H1 (cell line): ENCODE data around the gene GRID1. TPM values are rescaled to one million over a fixed set of nuclear protein-coding genes. Genes with fewer than 3 reads are reported as not detected.

Source experiments
- CTCF ChIA-PET: fragments of 300-600 bp; sonication (Branson Sonifier 250); formaldehyde crosslinking; loops from one replicate; lab custom pipeline; 2021; ENCODE audit not compliant: partially characterized antibody; lab: Charles Lee
- POLR2A ChIA-PET: fragments of 300-600 bp; sonication (Branson Sonifier 250); formaldehyde crosslinking; loops from one replicate; lab custom pipeline; 2021; ENCODE audit warnings: inconsistent platforms; ENCODE audit not compliant: partially characterized antibody; lab: Charles Lee
- DNase-seq, 2 experiments: peaks; one replicate each; pipeline versions ENCODE4 v3.0.0 to v3.0.0-alpha.2; 2010 to 2022; ENCODE audit warnings: low spot score in 2 of 2, low read depth in 1 of 2, mixed read lengths in 1 of 2
- FAIRE-seq: peaks from 2 replicates; lab custom pipeline; 2011; peaks lifted over from hg19 to GRCh38; lab: Jason Lieb, UNC
- H2AFZ ChIP-seq: 2 replicates; pipeline ENCODE4 v1.8.1; 2012; ENCODE audit warnings: low read length, inconsistent platforms
- H2AK5ac ChIP-seq: 2 replicates; pipeline ENCODE4 v1.6.1; 2013; ENCODE audit warnings: low read depth, low read length
- H2BK120ac ChIP-seq: replicated peaks from 2 replicates; pipeline ENCODE3; 2013; ENCODE audit warnings: low read depth, low read length, inconsistent platforms
- H2BK12ac ChIP-seq: 2 replicates; pipeline ENCODE4 v1.6.1; 2013; ENCODE audit warnings: low read depth, low read length
- H2BK15ac ChIP-seq: 2 replicates; pipeline ENCODE4 v1.6.1; 2013; ENCODE audit warnings: low read length
- H2BK20ac ChIP-seq: 2 replicates; pipeline ENCODE4 v1.6.1; 2013; ENCODE audit warnings: low read length
- H2BK5ac ChIP-seq: 2 replicates; pipeline ENCODE4 v1.6.1; 2013; ENCODE audit warnings: low read depth, low read length
- H3K14ac ChIP-seq: 2 replicates; pipeline ENCODE4 v1.6.1; 2013; ENCODE audit warnings: inconsistent platforms; ENCODE audit not compliant: insufficient read length
- H3K18ac ChIP-seq: 2 replicates; pipeline ENCODE4 v1.6.1; 2013; ENCODE audit warnings: low read length; ENCODE audit errors: extremely low read depth
- H3K23ac ChIP-seq: 2 replicates; pipeline ENCODE4 v1.6.1; 2013; ENCODE audit warnings: inconsistent platforms; ENCODE audit not compliant: insufficient read length
- H3K23me2 ChIP-seq: 2 replicates; pipeline ENCODE4 v1.6.1; 2013; ENCODE audit warnings: low read depth, low read length
- H3K27ac ChIP-seq: 2 replicates; pipeline ENCODE4 v1.6.1; 2011; ENCODE audit warnings: low read depth, low read length, inconsistent platforms
- H3K27me3 ChIP-seq, 4 experiments: replicated peaks in 1 of 4; 1 replicate in 1 of 4; 2 replicates in 3 of 4; pipeline versions ENCODE4 v1.6.1 to v1.8.1; 2011 to 2013; ENCODE audit warnings: low read length in 3 of 4, mild to moderate bottlenecking in 3 of 4, inconsistent platforms in 2 of 4, mixed read lengths in 2 of 4, moderate library complexity in 1 of 4; ENCODE audit not compliant: control insufficient read depth in 3 of 4, insufficient read depth in 3 of 4; ENCODE audit errors: extremely low read depth in 1 of 4
- H3K36me3 ChIP-seq, 4 experiments: 2 replicates each; pipeline versions ENCODE4 v1.6.1 to v1.8.1; 2011 to 2013; ENCODE audit warnings: mild to moderate bottlenecking in 4 of 4, low read length in 3 of 4, moderate library complexity in 2 of 4, control low read depth in 1 of 4, inconsistent platforms in 1 of 4; ENCODE audit not compliant: insufficient read depth in 4 of 4, control insufficient read depth in 2 of 4
- H3K4ac ChIP-seq: replicated peaks from 2 replicates; pipeline ENCODE3; 2013; ENCODE audit warnings: low read length, low read depth, mixed read lengths, inconsistent platforms; ENCODE audit not compliant: insufficient read length
- H3K4me1 ChIP-seq, 4 experiments: replicated peaks in 1 of 4; 1 replicate in 1 of 4; 2 replicates in 3 of 4; pipeline versions ENCODE4 v1.6.1 to v1.8.1; 2011 to 2013; ENCODE audit warnings: low read length in 3 of 4, inconsistent platforms in 2 of 4, mixed read lengths in 1 of 4; ENCODE audit not compliant: insufficient read depth in 4 of 4, control insufficient read depth in 3 of 4
- H3K4me2 ChIP-seq, 2 experiments: 2 replicates each; pipeline versions ENCODE4 v1.6.1 to v1.8.1; 2011 to 2013; ENCODE audit warnings: low read depth in 2 of 2, low read length in 2 of 2, control low read depth in 1 of 2, inconsistent platforms in 1 of 2, mild to moderate bottlenecking in 1 of 2; ENCODE audit not compliant: insufficient read depth in 1 of 2
- H3K4me3 ChIP-seq, 4 experiments: fragments of 200-600, 300-600 bp in 1 of 4; sonication (generic), shearing (Covaris generic), sonication (Bioruptor Twin) in 1 of 4; 2 replicates each; pipeline versions ENCODE4 v1.5.1 to v1.8.1; 2011 to 2016; ENCODE audit warnings: low read length in 4 of 4, low read depth in 3 of 4, control low read depth in 2 of 4, inconsistent platforms in 2 of 4, mild to moderate bottlenecking in 2 of 4, mixed read lengths in 1 of 4, moderate library complexity in 1 of 4; ENCODE audit not compliant: insufficient read depth in 2 of 4; ENCODE audit errors: extremely low read depth in 1 of 4
- H3K56ac ChIP-seq: replicated peaks from 2 replicates; pipeline ENCODE3; 2013; ENCODE audit warnings: low read depth, mild to moderate bottlenecking, mixed read lengths, low read length, inconsistent platforms; ENCODE audit not compliant: insufficient read length
- H3K79me1 ChIP-seq: 2 replicates; pipeline ENCODE4 v1.6.1; 2013; ENCODE audit warnings: low read depth, low read length, control low read depth
- H3K79me2 ChIP-seq, 2 experiments: 2 replicates each; pipeline versions ENCODE4 v1.6.1 to v1.8.1; 2012 to 2013; ENCODE audit warnings: low read length in 2 of 2, mild to moderate bottlenecking in 2 of 2, inconsistent platforms in 1 of 2; ENCODE audit not compliant: insufficient read depth in 2 of 2, control insufficient read depth in 1 of 2
- H3K9ac ChIP-seq, 4 experiments: replicated peaks in 1 of 4; 1 replicate in 1 of 4; 2 replicates in 3 of 4; pipeline versions ENCODE4 v1.6.1 to v1.8.1; 2011 to 2013; ENCODE audit warnings: low read depth in 3 of 4, low read length in 3 of 4, control low read depth in 2 of 4, mild to moderate bottlenecking in 2 of 4, moderate library complexity in 2 of 4, inconsistent platforms in 1 of 4; ENCODE audit errors: extremely low read depth in 1 of 4
- H3K9me3 ChIP-seq, 2 experiments: 2 replicates each; pipeline versions ENCODE4 v1.6.1 to v1.8.1; 2012 to 2013; ENCODE audit warnings: mild to moderate bottlenecking in 2 of 2, moderate library complexity in 2 of 2, control low read depth in 1 of 2, inconsistent platforms in 1 of 2, low read depth in 1 of 2, low read length in 1 of 2, mixed read lengths in 1 of 2; ENCODE audit not compliant: insufficient read depth in 2 of 2
- H4K20me1 ChIP-seq, 2 experiments: replicated peaks in 1 of 2; 2 replicates each; pipeline versions ENCODE3 to v1.8.1; 2011 to 2013; ENCODE audit warnings: inconsistent platforms in 2 of 2, low read length in 2 of 2, mild to moderate bottlenecking in 1 of 2; ENCODE audit not compliant: insufficient read depth in 2 of 2, control insufficient read depth in 1 of 2
- H4K5ac ChIP-seq: 2 replicates; pipeline ENCODE4 v1.6.1; 2013; ENCODE audit warnings: low read length, low read depth, mixed read lengths, inconsistent platforms; ENCODE audit not compliant: insufficient read length
- H4K8ac ChIP-seq: 2 replicates; pipeline ENCODE4 v1.8.0; 2013; ENCODE audit warnings: mild to moderate bottlenecking, moderate library complexity, low read length, inconsistent platforms; ENCODE audit not compliant: insufficient read depth; ENCODE audit errors: extremely low read depth
- H4K91ac ChIP-seq: replicated peaks from 2 replicates; pipeline ENCODE3; 2013; ENCODE audit warnings: low read length, mixed read lengths, inconsistent platforms; ENCODE audit not compliant: insufficient read length
- CEBPB ChIP-seq: IDR thresholded peaks from 2 replicates; pipeline ENCODE4 v1.6.1; 2012; ENCODE audit warnings: low read depth, low read length
- KDM5A ChIP-seq: fragments of 200-600 bp; IDR thresholded peaks from 2 replicates; pipeline ENCODE4 v1.7.1; 2012; ENCODE audit warnings: mild to moderate bottlenecking, low read length, inconsistent platforms, mixed read lengths
- NRF1 ChIP-seq: IDR thresholded peaks from 2 replicates; pipeline ENCODE4 v1.6.1; 2011; ENCODE audit warnings: mild to moderate bottlenecking, low read depth, low read length, improper control_type of control experiment
- RFX5 ChIP-seq: IDR thresholded peaks from 2 replicates; pipeline ENCODE4 v1.6.1; 2011; ENCODE audit warnings: low read depth, low read length, improper control_type of control experiment, borderline replicate concordance
- RNF2 ChIP-seq: fragments of 200-900, 300-1000 bp; sonication (generic); IDR thresholded peaks from 2 replicates; pipeline ENCODE4 v1.7.1; 2016; ENCODE audit warnings: borderline replicate concordance, low read depth, mild to moderate bottlenecking, antibody characterized with exemption, low read length; ENCODE audit not compliant: poor library complexity, severe bottlenecking; ENCODE audit errors: missing control alignments
- RXRA ChIP-seq: IDR thresholded peaks from 2 replicates; pipeline ENCODE4 v1.6.1; 2011; ENCODE audit warnings: low read depth, mild to moderate bottlenecking, low read length, moderate library complexity; ENCODE audit not compliant: insufficient read depth
- WGBS, 2 experiments: shearing (Covaris generic) in 1 of 2; methylation state at CpG; one replicate each; pipeline versions ENCODE4 v1.1.6 to v1.1.7; 2013 to 2015; ENCODE audit warnings: low lambda C conversion rate in 2 of 2, mixed read lengths in 2 of 2, inconsistent platforms in 1 of 2, low coverage in 1 of 2, missing lambda C conversion rate in 1 of 2; ENCODE audit not compliant: insufficient replicate concordance in 2 of 2, insufficient coverage in 1 of 2, insufficient read length in 1 of 2; ENCODE audit errors: extremely low coverage in 1 of 2, missing lambda C conversion rate in 1 of 2; 5-methylcytosine and 5-hydroxymethylcytosine counted together
- polyA plus RNA-seq, 7 experiments: library from polyadenylated mRNA; depleted of rRNA in 3 of 7; stranded (reverse) in 5 of 7; unstranded in 2 of 7; fragments of >200 nt in 5 of 7; fragments of 200-250 nt in 2 of 7; gene quantifications; 1 replicate in 5 of 7; 2 replicates in 1 of 7; 4 replicates in 1 of 7; pipeline versions ENCODE4 v1.2.1 to v1.2.3, GENCODE V29; 2011 to 2013; ENCODE audit warnings: missing spikeins in 2 of 7, mixed read lengths in 2 of 7
- total RNA-seq: library from RNA; stranded (reverse); fragmentation: NEBNext Ultra II Directional; extraction: Animal tissue kit (Norgen Biotek cat#: 25700); gene quantifications from 2 replicates; pipeline ENCODE4 v1.2.1, GENCODE V29; 2021

Gene GRID1
- total and polyA plus RNA-seq, 2 of the 8 experiments (the other 6 are each of a cell fraction or from before 2014, with no cell fraction given) = 0.22 to 0.30 TPM

DNA sequence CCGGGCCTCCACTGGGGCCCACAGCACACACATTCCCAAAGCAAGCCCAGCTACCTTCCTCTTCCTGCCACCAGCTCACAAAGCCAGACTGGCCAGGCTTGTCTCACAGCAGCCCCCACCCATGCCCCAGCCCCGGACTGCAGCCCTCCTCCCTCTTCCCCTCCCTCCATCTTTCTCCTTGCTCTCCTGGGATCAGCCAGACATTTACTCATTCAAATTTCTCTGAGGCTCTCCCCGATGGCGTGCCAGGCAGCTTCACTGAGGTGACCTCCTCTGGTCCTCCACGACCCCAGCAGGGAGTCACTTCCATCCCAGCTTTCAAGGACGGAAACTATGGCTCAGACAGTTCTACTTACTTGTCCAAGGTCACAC lies 187.5 kb downstream of the GRID1 start:
- Histone ChIP-seq H3K79me1 (no peaks in the 10 kb centered on the region), H3K4me2 (no peak overlapping the region), H3K9ac (no peak overlapping the region), H2AFZ (no peak overlapping the region), H4K8ac (no peak overlapping the region), H3K14ac (no peak overlapping the region), H2BK5ac (no peak overlapping the region), H3K4me1 (no peaks in the 10 kb centered on the region), H2BK15ac (no peak overlapping the region), H3K36me3 (no peaks in the 10 kb centered on the region), H4K91ac (no peak overlapping the region), H3K9me3 (no peaks in the 10 kb centered on the region; a peak in 1 of 4 replicates), H3K4ac (no peak overlapping the region), H2BK12ac (no peak overlapping the region), H3K23me2 (no peaks in the 10 kb centered on the region), H2BK20ac (no peak overlapping the region), H3K79me2 (no peaks in the 10 kb centered on the region), H3K27me3 (no peaks in the 10 kb centered on the region; a peak in 1 of 7 replicates), H3K4me3 (no peak overlapping the region), H4K5ac (no peak overlapping the region), H4K20me1 (no peaks in the 10 kb centered on the region), H3K18ac (no peak overlapping the region), H2BK120ac (no peak overlapping the region), H3K27ac (no peak overlapping the region), H3K56ac (no peak overlapping the region), H2AK5ac (no peak overlapping the region), H3K23ac (no peak overlapping the region)
- FAIRE-seq = no peak
- POLR2A ChIA-PET = no interaction called here
- 86% methylated on average over 6 of the region's 6 CpGs; no CpG with 5 or more reads in 1 of the 2 experiments for WGBS, 2 experiments
- no peak for TF ChIP-seq RNF2
- no peak for TF ChIP-seq NRF1
- TF ChIP-seq RXRA = no peak
- TF ChIP-seq CEBPB = no peak
- no peak for TF ChIP-seq KDM5A
- TF ChIP-seq RFX5 = no peak
- DNase-seq = no peak
- CTCF ChIA-PET = interaction anchor here (0.6 to 7.1 kb wide), 17 partner anchors 8 to 1221 kb away, joined by 3 to 42 read pairs (median 6); no protein-coding TSS in a partner anchor
